Stromal cell of bone marrow (primary cell): ENCODE data around the gene NTRK2.
A peak's percentile ranks its signal among the peaks of the same experiment; 100 is the strongest.

Source experiments
- DNase-seq: peaks from one replicate; pipeline ENCODE4 v3.0.0-alpha.2; 2012; ENCODE audit warnings: low read depth

NTRK2 gene

DNA sequence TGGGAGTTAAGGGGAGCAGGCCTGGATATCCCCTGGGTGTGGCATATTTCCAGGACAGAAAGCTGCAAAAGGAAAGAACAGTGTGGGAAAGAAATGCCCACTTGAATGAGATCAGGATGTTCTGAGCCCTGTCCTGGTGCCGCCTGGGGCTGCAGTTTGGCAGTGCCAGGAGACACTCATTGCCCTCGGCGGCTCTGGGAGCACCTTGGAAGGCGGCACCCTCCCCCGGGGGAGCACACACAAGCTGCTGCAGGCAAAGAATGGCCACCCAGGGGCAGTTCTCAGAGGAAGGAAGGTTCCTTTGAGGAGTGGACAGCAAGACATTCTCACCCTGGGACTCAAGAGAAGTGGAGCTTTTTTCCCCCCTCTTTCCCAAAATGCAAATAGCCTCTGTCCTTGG lies 305.3 kb downstream of the NTRK2 start:
- no peak for DNase-seq

DNA sequence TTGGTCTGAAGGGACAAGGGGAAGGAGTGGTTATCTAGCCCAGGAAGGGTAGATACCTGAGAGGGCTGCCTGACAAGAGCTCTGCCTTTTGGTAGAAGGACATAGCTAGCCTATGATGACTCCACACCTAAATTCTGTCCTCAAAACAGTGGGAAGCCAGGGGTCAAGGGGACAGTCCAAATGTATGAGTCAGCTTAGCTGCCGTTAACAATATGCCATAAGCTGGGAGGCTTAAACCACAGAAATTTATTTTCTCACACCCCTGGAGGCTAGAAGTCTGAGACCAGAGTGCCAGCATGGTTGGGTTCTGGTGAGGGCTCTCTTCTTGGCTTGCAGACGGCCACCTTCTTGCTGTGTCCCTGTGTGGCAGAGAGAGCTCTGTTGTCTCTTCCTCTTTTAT lies 306.4 kb downstream of the NTRK2 start:
- DNase-seq, result no peak

DNA sequence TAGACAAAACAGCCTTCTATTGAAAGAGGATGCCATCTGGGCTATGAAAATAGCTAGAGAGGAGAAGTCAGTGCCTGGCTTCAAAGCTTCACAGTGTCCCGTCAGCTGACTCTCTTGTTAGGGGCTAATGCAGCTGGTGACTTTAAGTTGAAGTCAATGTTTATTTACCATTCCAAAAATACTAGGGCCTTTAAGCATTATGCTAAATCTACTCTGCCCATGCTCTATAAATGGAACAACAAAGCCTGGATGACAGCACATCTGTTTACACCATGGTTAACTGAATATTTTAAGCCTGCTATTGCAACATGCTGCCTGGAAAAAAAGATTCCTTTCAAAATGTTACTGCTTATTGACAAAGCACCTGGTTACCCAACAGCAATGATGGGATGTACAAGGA lies 309.1 kb downstream of the NTRK2 start:
- DNase-seq, result no peak

DNA sequence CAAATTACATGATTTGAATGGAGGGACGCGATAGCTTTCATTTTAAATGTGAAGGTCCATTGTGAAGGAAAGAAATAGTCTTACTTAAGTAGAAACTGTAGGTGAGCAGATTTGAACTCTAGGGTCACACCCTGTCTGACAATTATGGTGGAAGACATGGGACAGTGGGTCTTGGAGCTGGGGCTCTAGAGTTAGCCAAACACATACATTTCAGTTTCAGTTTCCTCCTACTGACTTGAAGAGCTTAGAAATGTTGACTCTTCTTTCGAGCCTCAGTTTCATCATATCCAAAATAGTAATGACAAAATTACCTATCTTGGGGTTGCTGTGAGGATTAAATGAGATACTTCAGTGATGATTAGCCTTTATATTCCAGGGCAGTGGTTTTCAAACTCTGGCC lies 314.2 kb downstream of the NTRK2 start:
- DNase-seq, result no peak

GRCh38 chr9:84988621-84989020 lies 319.1 kb downstream of the NTRK2 start:
- no peak for DNase-seq

DNA sequence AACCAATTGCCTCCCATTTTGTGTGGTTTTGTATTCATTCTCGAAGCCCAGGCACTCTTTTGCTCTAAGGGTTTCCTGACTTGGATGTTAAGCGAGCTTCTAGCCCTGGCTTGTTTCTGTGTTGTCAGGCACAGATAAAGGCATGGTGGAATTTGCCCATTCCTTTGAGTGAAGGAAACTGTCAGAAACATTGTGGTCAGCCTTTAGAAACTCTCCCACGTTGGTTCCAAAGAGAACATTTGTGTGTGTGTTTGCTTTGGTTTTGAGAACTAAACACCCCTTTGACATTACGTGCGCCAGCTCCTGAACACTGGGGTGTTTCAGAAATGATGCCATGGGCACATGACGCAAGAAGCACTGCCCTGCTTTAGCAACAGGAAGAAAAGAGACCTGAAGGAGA lies 320.9 kb downstream of the NTRK2 start:
- peak; percentile 9 for DNase-seq

- no peak for DNase-seq
These were observed 321.5 kb downstream of the NTRK2 start for GRCh38 chr9:84990850-84991513.

DNA sequence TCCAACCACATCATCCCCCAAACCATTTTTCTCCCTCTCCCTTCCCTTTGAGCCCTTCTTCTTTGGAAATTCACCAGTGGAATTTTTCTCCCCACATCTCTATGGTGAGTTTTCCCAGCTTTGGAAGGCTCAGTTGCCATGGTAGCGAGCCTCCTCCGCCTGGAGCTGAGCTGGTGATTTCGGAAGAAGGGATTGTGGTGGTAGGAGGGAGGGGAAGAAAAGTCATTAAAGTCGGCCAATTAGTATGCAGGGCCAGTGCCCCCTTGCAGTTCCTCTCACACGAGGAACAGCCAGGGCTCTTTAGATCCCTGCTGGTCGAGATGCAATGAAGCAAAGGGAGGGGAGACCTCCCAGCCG lies 322.0 kb downstream of the NTRK2 start:
- DNase-seq, result no peak

DNA sequence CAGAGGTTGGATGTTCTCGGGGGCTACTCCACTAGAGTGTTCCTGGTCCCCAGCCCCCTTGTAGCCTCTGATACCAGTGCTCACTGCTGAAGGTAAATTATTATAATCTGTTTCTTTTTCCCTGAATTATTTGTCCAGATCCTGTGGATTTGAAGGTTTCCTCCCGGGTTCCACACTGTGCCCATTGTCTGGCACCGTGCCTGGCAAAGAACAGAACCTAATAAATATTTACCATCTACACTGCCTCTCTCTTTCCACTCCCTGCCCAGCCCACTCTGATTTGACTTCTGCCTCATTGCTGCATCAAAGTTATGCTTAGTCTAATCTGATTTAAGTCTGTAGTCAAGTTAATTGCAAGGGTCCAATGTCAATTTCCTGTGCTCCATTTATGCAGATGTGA lies 322.9 kb downstream of the NTRK2 start:
- DNase-seq, result no peak

GRCh38 chr9:84993105-84993504 lies 323.6 kb downstream of the NTRK2 start:
- DNase-seq, result no peak

DNA sequence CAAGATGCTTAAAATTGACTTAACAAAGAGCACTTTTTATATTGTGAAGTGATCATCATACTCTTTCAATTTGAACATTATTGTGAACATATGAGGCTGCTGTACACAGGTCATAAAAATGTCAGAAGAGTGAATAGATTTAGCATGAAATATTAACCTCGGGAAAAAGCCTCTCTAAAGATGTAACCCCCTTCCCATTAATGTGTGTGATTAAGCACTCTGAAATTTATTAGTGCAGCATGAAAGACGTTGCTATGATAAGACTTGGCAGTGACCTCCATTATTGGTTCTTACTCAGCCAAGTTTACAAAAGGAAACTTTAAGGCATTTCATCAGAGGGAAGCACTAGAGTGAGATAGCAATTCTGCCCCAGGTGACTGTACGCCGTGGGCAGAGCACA lies 326.5 kb downstream of the NTRK2 start:
- no peak for DNase-seq

DNA sequence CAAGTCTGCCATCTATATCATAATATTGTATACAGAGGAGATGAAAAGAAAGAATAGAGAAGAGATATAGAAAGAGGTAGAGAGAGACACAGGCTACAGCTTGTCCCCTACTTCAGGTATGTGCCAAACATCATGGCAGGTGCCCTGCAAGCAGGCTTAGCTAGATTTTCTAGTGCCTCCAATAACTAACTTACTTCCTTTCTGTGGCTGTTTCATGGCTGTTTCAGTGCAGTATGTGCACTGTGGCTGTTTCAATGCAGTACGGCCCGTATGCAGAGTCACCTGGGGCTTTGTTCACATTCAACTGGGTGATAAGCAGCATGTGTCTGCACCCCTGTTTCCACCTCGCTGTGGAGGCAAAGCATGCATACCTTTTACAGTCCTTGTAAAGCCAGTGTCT lies 327.2 kb downstream of the NTRK2 start:
- no peak for DNase-seq

DNA sequence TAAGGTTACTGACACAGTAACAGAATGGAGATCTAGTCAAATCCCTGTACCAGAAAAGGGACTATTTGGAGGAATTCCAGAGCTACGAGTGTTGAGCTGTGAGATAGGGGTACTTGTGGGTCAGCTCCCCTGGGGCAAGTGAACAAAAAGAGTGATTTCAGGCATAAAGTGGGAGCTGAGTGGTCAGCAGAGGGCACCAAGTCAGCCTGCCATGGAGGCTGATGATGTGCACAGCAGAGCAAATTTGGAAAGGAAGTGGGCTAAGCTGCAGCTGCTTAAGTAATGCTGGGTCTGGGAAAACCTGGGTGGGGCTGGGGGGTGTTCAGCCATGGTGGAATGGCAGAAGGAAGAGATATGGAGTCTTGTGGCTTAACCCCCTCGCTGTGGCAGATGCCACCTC lies 327.9 kb downstream of the NTRK2 start:
- DNase-seq, result no peak

DNA sequence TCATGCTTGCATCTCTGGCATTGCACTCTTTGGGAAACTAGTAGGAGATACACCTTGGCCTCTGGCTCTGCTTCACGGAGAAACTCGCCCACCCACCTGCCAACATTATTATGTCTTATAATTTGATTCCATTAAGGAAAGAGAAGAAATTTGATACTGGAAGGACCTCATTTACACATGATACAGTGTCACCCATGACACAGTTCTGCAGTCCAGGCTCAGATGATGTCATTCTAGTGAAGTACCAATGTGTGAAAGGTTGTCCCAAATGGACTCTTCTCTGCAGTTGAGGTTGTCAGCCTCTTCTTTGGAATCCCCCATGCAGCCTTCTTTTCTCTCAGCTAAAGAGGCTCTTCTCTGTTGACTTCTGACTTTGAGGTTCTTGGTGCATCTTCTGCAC lies 329.1 kb downstream of the NTRK2 start:
- DNase-seq, result no peak

GRCh38 chr9:84999788-85000187 lies 330.3 kb downstream of the NTRK2 start:
- DNase-seq, result no peak

DNA sequence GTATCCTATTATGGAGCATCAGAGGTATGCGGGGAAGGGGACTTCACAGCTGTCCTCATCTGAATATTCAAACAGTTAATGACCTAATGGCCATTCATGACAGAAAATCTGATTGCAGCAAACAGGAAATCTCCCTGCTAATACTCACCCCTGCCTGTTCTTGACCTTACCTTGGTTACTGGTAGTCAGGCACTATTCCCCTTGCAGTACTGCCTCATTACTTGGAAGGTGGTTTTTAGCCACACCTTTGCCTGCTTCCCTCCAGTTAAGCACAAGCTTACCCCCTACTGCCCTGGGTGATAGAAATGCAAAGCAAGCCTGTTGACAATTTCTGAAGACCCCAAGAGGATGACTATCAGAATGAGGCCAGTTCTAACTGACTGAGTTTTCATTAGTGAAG lies 332.4 kb downstream of the NTRK2 start:
- DNase-seq, result no peak

DNA sequence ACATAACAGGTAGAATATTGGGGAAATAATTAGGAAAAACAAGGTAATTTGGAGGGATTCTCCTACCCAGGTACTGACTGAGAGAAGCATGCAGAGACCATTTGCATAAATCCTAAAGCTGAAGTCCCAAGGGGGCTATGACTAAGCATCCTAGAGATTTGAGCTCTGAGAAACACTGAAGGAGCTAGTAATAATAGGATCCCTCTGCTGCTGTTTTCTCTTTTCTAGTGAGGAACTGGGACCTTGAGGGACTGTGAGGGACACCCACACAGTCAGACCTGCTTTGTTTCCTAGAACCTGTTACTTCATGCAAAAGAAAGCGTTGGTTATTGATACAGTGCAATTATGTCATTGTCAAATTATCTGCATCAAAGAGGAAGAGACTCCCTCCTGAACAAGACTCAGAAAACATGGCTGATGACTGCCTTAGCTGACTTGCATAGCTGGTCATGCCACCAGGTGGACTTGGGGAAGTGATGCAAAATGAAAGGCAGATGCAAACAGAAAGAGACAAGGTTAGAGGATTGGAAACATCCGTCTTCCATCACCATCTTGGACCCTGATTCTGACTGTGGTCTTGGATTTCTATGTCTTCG lies 335.4 kb downstream of the NTRK2 start:
- DNase-seq, result peak; percentile 15

- DNase-seq, result no peak
These were observed 338.2 kb downstream of the NTRK2 start for GRCh38 chr9:85007748-85008147.

- DNase-seq, result no peak
These were observed 338.7 kb downstream of the NTRK2 start for GRCh38 chr9:85008215-85008614.

DNA sequence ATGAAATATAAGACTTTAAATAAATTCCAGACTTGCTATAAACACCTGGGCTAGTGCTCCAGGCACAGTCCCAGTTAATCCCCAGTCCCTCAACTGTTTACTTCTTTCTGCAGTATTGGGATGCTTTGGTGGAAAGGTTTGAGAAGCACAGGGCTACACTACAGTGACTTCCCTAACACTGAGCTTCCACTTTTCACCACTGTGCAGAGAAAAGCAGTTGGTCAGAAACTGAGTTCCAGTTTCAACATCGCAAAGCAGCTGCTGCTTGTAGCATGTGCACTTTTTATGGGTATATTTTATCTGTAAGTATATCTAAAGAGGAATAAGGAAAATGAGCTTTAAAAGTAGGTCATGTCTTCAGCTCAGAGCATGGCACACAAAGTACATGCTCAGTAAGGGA lies 339.7 kb downstream of the NTRK2 start:
- no peak for DNase-seq

- no peak for DNase-seq
These were observed 344.2 kb downstream of the NTRK2 start for GRCh38 chr9:85013703-85014102.

DNA sequence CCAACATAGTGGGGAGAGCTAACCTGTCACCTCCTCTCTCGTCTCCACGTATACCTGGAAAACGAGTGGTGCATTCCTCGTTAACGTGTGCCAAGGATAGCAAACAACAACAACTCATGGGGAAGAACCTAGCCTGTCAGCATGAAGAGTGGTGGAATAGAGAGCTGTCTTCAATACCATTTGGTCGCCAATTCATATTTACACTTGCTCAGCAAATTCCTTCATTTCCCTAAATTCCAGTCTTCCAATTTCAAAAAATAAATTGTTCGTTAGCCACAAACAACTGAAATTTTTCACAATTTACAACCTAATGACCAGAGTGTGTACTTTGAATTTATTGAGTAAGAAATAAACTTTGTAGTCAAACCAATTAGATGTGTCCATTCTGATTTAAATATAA lies 344.8 kb downstream of the NTRK2 start:
- no peak for DNase-seq

GRCh38 chr9:85016384-85017006 lies 347.0 kb downstream of the NTRK2 start:
- DNase-seq, result no peak

- no peak for DNase-seq
These were observed 351.3 kb downstream of the NTRK2 start for GRCh38 chr9:85020791-85021190.
